22Rv1 (cell line): ENCODE data around the gene ARMC7.

Experiments
- CTCF ChIP-seq: fragments of 450-650 bp; IDR thresholded peaks from 2 replicates; pipeline ENCODE4 v1.5.1; 2017; ENCODE audit warnings: mild to moderate bottlenecking
- ZFX ChIP-seq: fragments of 450-650 bp; IDR thresholded peaks from 2 replicates; pipeline ENCODE4 v1.6.1; 2017; ENCODE audit warnings: antibody characterized with exemption, borderline replicate concordance

- TF ChIP-seq CTCF (no peak), ZFX (no peak)
These were observed 27.9 kb upstream of the ARMC7 start for GRCh38 chr17:75081611-75082540.
